ENCODE results near the gene NETO2.

- TF ChIP-seq CTCF (IDR thresholded peaks at IDR 0.05; ENCODE audit: poor library complexity, severe bottlenecking), result no peak
- TF ChIP-seq EZH2 (IDR thresholded peaks at IDR 0.05; ENCODE audit: borderline replicate concordance, insufficient read depth, low read length, poor library complexity, severe bottlenecking), result no peak
- no peak for TF ChIP-seq REST (IDR thresholded peaks at IDR 0.05; ENCODE audit: borderline replicate concordance)
- TF ChIP-seq POLR2AphosphoS5 (IDR thresholded peaks at IDR 0.05), result no peak
- TF ChIP-seq RAD21 (conservative IDR thresholded peaks at IDR 0.05), result no peak
Measured at GRCh38 chr16:47047524-47048203, 96.1 kb downstream of the NETO2 start.

All from neural cell (in vitro differentiated cells).